SU-DHL-6 (cell line): Measurements from ENCODE around the gene CARD18.

ENCODE experiments used
- CTCF ChIP-seq: fragments of 200-600 bp; sonication (generic); IDR thresholded peaks from one replicate; pipeline ENCODE4 v1.5.1; 2017; ENCODE audit warnings: antibody characterized with exemption, mild to moderate bottlenecking, low read length, moderate library complexity; ENCODE audit not compliant: insufficient read depth, poor library complexity, severe bottlenecking
- EZH2phosphoT487 ChIP-seq: fragments of 200-600 bp; sonication (generic), shearing (Covaris generic); conservative IDR thresholded peaks from 2 replicates; pipeline ENCODE4 v1.6.1; 2018; ENCODE audit warnings: mild to moderate bottlenecking, antibody characterized with exemption, low read length, moderate library complexity, mixed read lengths

GRCh38 chr11:105137286-105137685 is 2.3 kb downstream of the CARD18 start:
- TF ChIP-seq CTCF: no peak
- TF ChIP-seq EZH2phosphoT487: no peak
